ENCODE measurements around the gene CDC37.
"Not testable (repeated sequence)": the region's sequence is repeated elsewhere in the genome, so short reads cannot be mapped to it uniquely, and the experiment has no call there.

Gene CDC37

GRCh38 chr19:10398819-10399218, 4.5 kb downstream of the CDC37 start:
- H3K4me3 ChIP-seq (ENCODE audit: low read depth, low read length) = no peak overlapping the region

- no peak overlapping the region for H3K4me3 ChIP-seq (ENCODE audit: low read depth, low read length)
These were observed 7.4 kb downstream of the CDC37 start for GRCh38 chr19:10395917-10396316.

GRCh38 chr19:10395436-10395835, 7.9 kb downstream of the CDC37 start:
- H3K4me3 ChIP-seq (ENCODE audit: low read depth, low read length) = no peak overlapping the region

- H3K4me3 ChIP-seq (ENCODE audit: low read depth, low read length) = no peak overlapping the region
These were observed 8.3 kb downstream of the CDC37 start for GRCh38 chr19:10395003-10395402.

- no peak overlapping the region for H3K4me3 ChIP-seq (ENCODE audit: low read depth, low read length)
These were observed 10.2 kb downstream of the CDC37 start for GRCh38 chr19:10393137-10393536.

- H3K4me3 ChIP-seq (ENCODE audit: low read depth, low read length) = no peak overlapping the region
These were observed 11.2 kb downstream of the CDC37 start for GRCh38 chr19:10392120-10392519.

- H3K4me3 ChIP-seq (ENCODE audit: low read depth, low read length) = no peak overlapping the region
These were observed 12.6 kb downstream of the CDC37 start for GRCh38 chr19:10390652-10391286.

- no peak overlapping the region for H3K4me3 ChIP-seq (ENCODE audit: low read depth, low read length)
These were observed 13.5 kb downstream of the CDC37 start for GRCh38 chr19:10389863-10390262.

- no peak overlapping the region for H3K4me3 ChIP-seq (ENCODE audit: low read depth, low read length)
These were observed 14.4 kb downstream of the CDC37 start for GRCh38 chr19:10388957-10389356.

GRCh38 chr19:10384580-10384979, 18.8 kb downstream of the CDC37 start:
- H3K4me3 ChIP-seq (ENCODE audit: low read depth, low read length) = no peak overlapping the region

GRCh38 chr19:10383223-10383499, 20.2 kb downstream of the CDC37 start:
- H3K4me3 ChIP-seq (ENCODE audit: low read depth, low read length) = not testable (repeated sequence)

GRCh38 chr19:10380313-10381102, 22.8 kb downstream of the CDC37 start, which contains the start of gene TYK2:
TYK2 (minus strand) TSS chr19:10380572; CDS start chr19:10378406, 2,166 bp downstream.
- H3K4me3 ChIP-seq (ENCODE audit: low read depth, low read length) = peak within 1 kb of the TSS; percentile 83

- H3K4me3 ChIP-seq (ENCODE audit: low read depth, low read length) = peak overlapping the region; percentile 68
These were observed 23.4 kb downstream of the CDC37 start for GRCh38 chr19:10379880-10380312.

GRCh38 chr19:10378124-10378523, 25.2 kb downstream of the CDC37 start:
- no peak overlapping the region for H3K4me3 ChIP-seq (ENCODE audit: low read depth, low read length)

- not testable (repeated sequence) for H3K4me3 ChIP-seq (ENCODE audit: low read depth, low read length)
These were observed 26.2 kb downstream of the CDC37 start for GRCh38 chr19:10377140-10377640.

- no peak overlapping the region for H3K4me3 ChIP-seq (ENCODE audit: low read depth, low read length)
These were observed 28.4 kb downstream of the CDC37 start for GRCh38 chr19:10374931-10375330.

- H3K4me3 ChIP-seq (ENCODE audit: low read depth, low read length) = no peak overlapping the region
These were observed 30.7 kb downstream of the CDC37 start for GRCh38 chr19:10372690-10373089.

GRCh38 chr19:10368101-10368803, 35.1 kb downstream of the CDC37 start:
- no peak overlapping the region for H3K4me3 ChIP-seq (ENCODE audit: low read depth, low read length)

- not testable (repeated sequence) for H3K4me3 ChIP-seq (ENCODE audit: low read depth, low read length)
These were observed 36.3 kb downstream of the CDC37 start for GRCh38 chr19:10366950-10367512.

- no peak overlapping the region for H3K4me3 ChIP-seq (ENCODE audit: low read depth, low read length)
These were observed 37.8 kb downstream of the CDC37 start for GRCh38 chr19:10365518-10365917.

GRCh38 chr19:10364644-10365043, 38.7 kb downstream of the CDC37 start:
- no peak overlapping the region for H3K4me3 ChIP-seq (ENCODE audit: low read depth, low read length)
